ENCODE results near the gene APOLD1.
A peak's percentile ranks its signal among the peaks of the same experiment; 100 is the strongest.

Gene APOLD1

DNA sequence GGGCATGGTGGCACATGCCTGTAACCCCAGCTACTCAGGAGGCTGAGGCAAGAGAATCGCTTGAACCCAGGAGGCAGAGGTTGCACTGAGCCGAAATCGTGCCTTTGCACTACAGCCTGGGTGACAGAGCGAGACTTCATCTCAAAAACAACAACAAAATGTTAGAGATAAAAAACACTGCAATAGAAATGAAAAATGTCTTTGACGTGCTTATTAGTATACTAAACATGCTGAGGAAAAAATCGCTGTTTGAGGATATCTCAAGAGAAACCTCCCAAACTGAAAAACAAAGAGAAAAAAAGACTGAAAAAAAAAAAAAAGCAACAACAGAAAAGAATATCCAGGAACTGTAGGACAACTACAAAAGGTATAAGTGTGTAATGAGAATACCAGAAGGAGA lies 15.2 kb upstream of the APOLD1 start:
- Mint-ChIP-seq H3K4me1 (ENCODE audit: low read depth) (no peaks in the 10 kb centered on the region), H3K27ac (no peak overlapping the region), H3K9me3 (peaks cover 11% of the 10 kb centered on the region), H3K27me3 (no peaks in the 10 kb centered on the region), H3K36me3 (ENCODE audit: low read depth) (no peaks in the 10 kb centered on the region), H3K4me3 (no peak overlapping the region)
- no peak for DNase-seq

DNA sequence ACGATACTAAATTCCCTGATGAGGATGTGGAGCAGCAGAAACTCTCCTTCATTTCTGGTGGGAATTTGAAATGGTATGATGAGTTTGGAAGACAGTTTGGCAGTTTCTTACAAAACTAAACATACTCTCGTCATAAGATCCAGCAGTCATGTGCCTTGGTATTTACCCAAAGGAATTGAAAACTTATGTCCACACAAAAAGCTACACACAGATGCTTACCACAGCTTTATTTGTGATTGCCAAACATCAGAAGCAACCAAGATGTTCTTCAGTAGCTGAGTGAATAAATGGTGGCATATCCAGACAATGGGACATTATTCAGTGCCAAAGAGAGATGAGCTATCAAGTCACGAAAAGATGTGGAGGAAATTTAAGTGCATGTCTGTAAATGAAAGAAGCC lies 10.7 kb upstream of the APOLD1 start:
- H3K36me3 Mint-ChIP-seq (ENCODE audit: low read depth): no peaks in the 10 kb centered on the region
- peaks cover 10% of the 10 kb centered on the region for H3K9me3 Mint-ChIP-seq
- no peak for DNase-seq
- no peak overlapping the region for H3K27ac Mint-ChIP-seq
- H3K27me3 Mint-ChIP-seq: no peaks in the 10 kb centered on the region
- no peak overlapping the region for H3K4me3 Mint-ChIP-seq
- no peaks in the 10 kb centered on the region for H3K4me1 Mint-ChIP-seq (ENCODE audit: low read depth)

DNA sequence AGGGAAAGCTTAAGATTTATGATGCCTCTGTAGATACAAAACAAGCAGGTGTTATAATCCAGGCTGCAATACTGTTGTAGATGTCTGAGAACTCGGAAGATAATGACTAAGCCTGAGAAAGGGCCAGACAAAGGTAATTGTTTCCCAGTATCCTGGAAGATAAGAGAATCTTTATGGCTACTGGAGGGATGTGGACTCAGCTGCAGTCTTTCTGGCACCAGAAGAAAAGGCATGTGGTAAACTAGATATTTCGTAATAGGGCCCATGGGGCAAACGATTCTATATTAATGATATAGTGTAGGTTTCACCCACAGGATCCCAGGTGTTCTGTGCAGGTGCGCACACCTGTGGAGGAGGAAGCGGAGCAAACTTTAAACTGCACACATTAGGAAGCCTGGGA lies 9.2 kb upstream of the APOLD1 start:
- Mint-ChIP-seq H3K36me3 (ENCODE audit: low read depth) (no peaks in the 10 kb centered on the region), H3K4me3 (no peak overlapping the region), H3K9me3 (peaks cover 5% of the 10 kb centered on the region), H3K27me3 (no peaks in the 10 kb centered on the region), H3K4me1 (ENCODE audit: low read depth) (no peaks in the 10 kb centered on the region), H3K27ac (no peak overlapping the region)
- no peak for DNase-seq

DNA sequence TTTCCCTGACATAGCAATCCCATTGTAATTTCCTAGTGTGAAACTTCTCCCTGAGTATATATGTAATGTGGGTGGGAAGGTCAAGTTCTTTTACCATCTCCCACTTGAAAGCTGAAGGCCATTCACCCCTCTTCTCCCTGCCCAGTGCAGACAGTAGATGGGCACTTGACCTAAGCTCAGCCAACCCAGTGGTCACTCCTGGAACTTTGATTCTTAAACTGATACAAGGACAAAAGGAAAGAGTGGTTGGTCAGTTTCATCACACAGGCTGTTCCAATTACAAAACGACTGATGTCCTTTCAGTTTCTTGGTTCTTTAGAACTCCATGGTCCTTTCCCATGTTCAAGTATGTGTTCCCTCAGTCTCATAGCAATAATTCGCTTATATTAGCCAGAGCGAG lies 8.4 kb upstream of the APOLD1 start:
- H3K27ac Mint-ChIP-seq: no peak overlapping the region
- H3K9me3 Mint-ChIP-seq: peaks cover 5% of the 10 kb centered on the region
- H3K4me1 Mint-ChIP-seq (ENCODE audit: low read depth): no peaks in the 10 kb centered on the region

DNA sequence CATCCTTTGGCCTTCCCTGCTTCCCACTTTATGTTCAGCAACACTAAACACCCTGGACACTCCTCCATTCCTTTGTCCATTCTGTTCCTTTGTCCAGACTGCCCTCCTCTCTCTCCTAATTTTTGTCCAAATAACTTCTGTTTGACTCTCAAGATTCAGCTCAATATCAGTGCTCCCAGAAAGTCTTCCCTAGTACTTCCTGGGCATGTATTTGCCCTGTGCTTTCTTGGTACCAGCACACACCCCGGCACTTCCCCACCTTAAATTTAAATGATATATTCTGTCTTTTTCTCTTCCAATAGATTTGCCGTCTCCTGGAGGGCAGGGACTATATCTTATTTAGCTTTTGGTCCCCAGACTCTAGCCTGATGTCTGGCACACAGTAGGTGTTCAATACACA lies 6.5 kb upstream of the APOLD1 start:
- Mint-ChIP-seq H3K36me3 (ENCODE audit: low read depth) (no peaks in the 10 kb centered on the region), H3K27me3 (no peaks in the 10 kb centered on the region), H3K27ac (no peak overlapping the region), H3K4me3 (no peak overlapping the region), H3K4me1 (ENCODE audit: low read depth) (no peaks in the 10 kb centered on the region), H3K9me3 (no peaks in the 10 kb centered on the region)
- DNase-seq: no peak

More for the DNA sequence above, 8.4 kb upstream of the APOLD1 start:
- Mint-ChIP-seq H3K4me3 (no peak overlapping the region), H3K27me3 (no peaks in the 10 kb centered on the region), H3K36me3 (ENCODE audit: low read depth) (no peaks in the 10 kb centered on the region)
- no peak for DNase-seq

DNA sequence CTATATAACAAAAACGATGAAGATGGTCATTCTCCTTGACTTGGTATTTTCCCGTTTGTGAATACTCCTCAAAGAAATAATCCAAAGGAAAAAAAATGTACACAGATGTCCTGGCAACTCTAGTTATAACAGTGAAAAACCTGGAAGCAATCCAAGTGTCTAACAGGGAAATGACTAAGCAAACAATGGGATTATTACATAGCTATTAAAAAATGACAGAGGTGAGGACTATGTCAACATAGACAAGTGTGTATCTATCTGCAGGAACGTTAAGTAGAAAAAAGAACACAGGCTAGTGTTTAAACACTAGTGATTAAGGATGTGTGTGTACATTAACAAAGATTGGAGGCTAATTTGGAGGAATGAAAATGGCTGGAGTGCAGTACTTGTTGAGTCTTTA lies 5.9 kb upstream of the APOLD1 start:
- DNase-seq: no peak
- no peak overlapping the region for H3K4me3 Mint-ChIP-seq
- H3K27ac Mint-ChIP-seq: no peak overlapping the region
- no peaks in the 10 kb centered on the region for H3K4me1 Mint-ChIP-seq (ENCODE audit: low read depth)
- H3K9me3 Mint-ChIP-seq: no peaks in the 10 kb centered on the region
- no peaks in the 10 kb centered on the region for H3K27me3 Mint-ChIP-seq
- H3K36me3 Mint-ChIP-seq (ENCODE audit: low read depth): no peaks in the 10 kb centered on the region

DNA sequence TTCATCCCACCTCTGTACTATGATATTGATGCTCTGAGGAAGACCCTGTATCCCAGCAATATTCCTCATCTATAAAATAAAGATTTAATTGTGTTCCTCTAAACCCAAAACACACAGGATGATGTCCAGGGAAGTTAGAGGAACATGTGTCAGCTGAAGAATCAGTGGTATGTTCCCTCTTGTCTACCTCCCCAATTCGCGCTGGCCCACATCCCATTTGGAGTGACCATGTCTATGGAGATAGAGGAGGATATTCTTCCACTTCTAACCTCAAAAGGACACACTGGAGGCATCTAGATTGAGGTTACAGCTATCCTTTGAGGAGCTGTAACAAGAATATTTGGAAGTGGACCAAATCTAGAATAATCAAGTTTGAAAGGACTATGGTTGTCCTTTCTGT lies 1.3 kb upstream of the APOLD1 start:
- Mint-ChIP-seq H3K27ac (no peak overlapping the region), H3K27me3 (no peaks in the 10 kb centered on the region), H3K9me3 (no peaks in the 10 kb centered on the region), H3K4me1 (ENCODE audit: low read depth) (peaks cover 33% of the 10 kb centered on the region), H3K4me3 (no peak overlapping the region), H3K36me3 (ENCODE audit: low read depth) (no peaks in the 10 kb centered on the region)
- DNase-seq: no peak

DNA sequence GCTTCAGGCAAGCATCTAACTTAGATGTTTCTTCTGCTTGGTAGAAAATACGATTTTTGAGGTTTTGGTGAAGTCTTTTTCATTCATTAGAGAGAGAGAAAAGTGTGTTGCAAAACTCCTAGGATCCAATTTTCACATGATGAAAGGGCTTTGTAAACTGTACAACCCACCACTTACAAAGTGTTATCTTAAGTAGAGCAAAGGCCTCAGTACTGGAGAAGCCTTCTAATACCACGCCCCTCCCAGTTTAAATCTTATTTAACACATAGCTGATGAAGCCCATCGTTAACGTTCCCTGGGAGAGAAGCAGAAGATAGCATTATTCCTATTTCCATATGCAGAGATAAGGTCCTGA lies 869 bp downstream of the APOLD1 start:
- no peaks in the 10 kb centered on the region for H3K36me3 Mint-ChIP-seq (ENCODE audit: low read depth)
- no peaks in the 10 kb centered on the region for H3K27me3 Mint-ChIP-seq
- no peak for DNase-seq
- peak overlapping the region; percentile 83 for H3K4me3 Mint-ChIP-seq
- peaks cover 35% of the 10 kb centered on the region for H3K4me1 Mint-ChIP-seq (ENCODE audit: low read depth)
- H3K27ac Mint-ChIP-seq: peak overlapping the region; percentile 85
- no peaks in the 10 kb centered on the region for H3K9me3 Mint-ChIP-seq

DNA sequence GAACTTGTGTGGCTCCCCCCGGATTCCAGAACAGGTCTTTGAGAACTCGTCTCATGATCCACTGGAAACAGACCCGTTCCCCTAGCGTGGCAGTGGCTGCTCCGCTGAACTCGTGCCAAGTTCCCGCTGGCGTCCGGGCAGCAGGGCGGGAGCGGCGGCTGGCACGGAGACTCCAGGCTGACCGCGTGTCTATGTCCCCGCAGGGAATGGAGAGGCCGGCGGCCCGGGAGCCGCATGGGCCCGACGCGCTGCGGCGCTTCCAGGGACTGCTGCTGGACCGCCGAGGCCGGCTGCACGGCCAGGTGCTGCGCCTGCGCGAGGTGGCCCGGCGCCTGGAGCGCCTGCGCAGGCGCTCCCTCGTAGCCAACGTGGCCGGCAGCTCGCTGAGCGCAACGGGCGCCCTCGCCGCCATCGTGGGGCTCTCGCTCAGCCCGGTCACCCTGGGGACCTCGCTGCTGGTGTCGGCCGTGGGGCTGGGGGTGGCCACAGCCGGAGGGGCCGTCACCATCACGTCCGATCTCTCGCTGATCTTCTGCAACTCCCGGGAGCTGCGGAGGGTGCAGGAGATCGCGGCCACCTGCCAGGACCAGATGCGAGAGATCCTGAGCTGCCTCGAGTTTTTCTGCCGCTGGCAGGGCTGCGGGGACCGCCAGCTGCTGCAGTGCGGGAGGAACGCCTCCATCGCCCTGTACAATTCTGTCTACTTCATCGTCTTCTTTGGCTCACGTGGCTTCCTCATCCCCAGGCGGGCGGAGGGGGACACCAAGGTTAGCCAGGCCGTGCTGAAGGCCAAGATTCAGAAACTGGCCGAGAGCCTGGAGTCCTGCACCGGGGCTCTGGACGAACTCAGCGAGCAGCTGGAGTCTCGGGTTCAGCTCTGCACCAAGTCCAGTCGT lies 1.5 kb downstream of the APOLD1 start:
- peak overlapping the region; percentile 83 for H3K4me3 Mint-ChIP-seq

DNA sequence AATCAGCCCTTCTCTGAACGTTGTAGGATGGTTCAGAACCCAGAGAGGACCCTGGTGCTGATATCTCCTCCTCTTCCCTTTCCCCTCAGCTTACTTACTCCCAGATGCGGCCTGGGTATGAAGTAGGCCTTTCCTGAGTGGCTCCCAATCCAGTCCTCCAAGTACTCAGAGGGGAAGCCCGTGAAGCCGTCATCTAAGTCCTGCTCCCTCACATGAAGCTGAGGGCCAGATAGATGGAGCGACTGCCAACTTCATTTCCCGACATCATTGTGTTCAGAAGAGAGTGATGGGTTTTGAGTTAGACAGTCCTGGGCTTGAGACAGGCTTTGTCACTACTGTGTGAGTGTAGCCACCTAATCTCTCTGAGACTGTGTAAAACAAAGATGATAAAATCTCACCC lies 2.7 kb downstream of the APOLD1 start:
- H3K4me3 Mint-ChIP-seq: peak overlapping the region; percentile 83
- H3K36me3 Mint-ChIP-seq (ENCODE audit: low read depth): no peaks in the 10 kb centered on the region
- peaks cover 35% of the 10 kb centered on the region for H3K4me1 Mint-ChIP-seq (ENCODE audit: low read depth)
- H3K9me3 Mint-ChIP-seq: no peaks in the 10 kb centered on the region
- H3K27ac Mint-ChIP-seq: peak overlapping the region; percentile 95
- H3K27me3 Mint-ChIP-seq: no peaks in the 10 kb centered on the region
- peak; percentile 43 for DNase-seq

More for the DNA sequence above, 1.5 kb downstream of the APOLD1 start:
- H3K27me3 Mint-ChIP-seq: no peaks in the 10 kb centered on the region
- H3K27ac Mint-ChIP-seq: peak overlapping the region; percentile 95
- no peaks in the 10 kb centered on the region for H3K9me3 Mint-ChIP-seq
- H3K36me3 Mint-ChIP-seq (ENCODE audit: low read depth): no peaks in the 10 kb centered on the region
- peaks cover 35% of the 10 kb centered on the region for H3K4me1 Mint-ChIP-seq (ENCODE audit: low read depth)
- peak; percentile 86 for DNase-seq

DNA sequence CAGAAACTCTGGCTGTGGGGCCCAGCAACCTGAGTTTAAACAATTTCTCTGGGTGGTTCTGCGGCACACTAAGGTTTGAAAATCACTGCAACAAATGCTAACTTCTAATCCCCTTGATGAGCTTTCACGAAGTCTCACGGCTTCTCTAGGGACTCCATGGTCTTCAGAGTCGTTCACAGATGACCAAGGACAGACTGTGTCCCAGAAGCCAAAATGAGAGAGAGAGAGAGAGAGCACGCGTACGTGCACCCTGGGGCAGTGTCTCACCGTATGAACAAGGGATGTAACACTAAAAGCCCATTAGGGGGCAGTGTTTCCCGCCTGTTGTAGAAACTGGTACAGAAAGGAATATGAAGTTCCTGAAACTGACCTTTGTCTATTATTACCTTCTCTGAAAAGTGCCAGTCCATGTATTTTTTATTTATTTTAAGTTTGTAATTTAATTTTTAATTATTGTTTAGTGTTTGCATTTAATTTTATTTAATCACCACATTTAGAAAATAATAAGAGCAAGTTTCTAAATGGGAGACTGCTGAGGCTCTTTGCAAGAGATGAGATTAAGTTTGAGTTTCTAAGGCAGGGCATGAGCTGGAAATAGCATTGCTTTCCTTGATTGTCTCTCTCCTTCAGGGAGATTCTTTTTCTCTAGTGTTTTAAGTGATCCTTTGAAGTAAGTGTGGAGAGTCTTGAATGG lies 3.4 kb downstream of the APOLD1 start:
- no peaks in the 10 kb centered on the region for H3K36me3 Mint-ChIP-seq (ENCODE audit: low read depth)

DNA sequence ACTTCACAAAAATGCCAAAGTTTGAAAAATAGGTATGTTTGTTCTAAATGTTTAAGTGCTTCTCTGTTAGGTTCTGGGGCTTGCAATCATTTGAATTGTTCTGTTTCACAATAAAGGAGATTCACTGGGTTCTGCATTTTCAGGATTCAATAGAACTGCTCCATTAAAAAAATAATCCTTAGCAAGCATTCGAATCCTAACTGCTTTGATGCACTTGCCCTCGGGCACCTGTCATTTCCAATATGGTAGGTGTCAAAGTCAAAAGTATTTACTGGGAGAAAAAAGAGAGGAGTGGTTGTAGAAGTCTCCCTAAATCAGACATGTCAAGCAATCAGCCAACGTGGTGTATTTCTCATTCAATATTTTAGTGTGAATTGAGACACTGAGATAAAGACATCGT lies 5.5 kb downstream of the APOLD1 start:
- Mint-ChIP-seq H3K4me1 (ENCODE audit: low read depth) (peaks cover 26% of the 10 kb centered on the region), H3K27me3 (no peaks in the 10 kb centered on the region), H3K36me3 (ENCODE audit: low read depth) (no peaks in the 10 kb centered on the region), H3K27ac (no peak overlapping the region), H3K9me3 (no peaks in the 10 kb centered on the region), H3K4me3 (no peak overlapping the region)
- no peak for DNase-seq

More for the DNA sequence above, 3.4 kb downstream of the APOLD1 start:
- peak overlapping the region; percentile 83 for H3K4me3 Mint-ChIP-seq
- H3K9me3 Mint-ChIP-seq: no peaks in the 10 kb centered on the region
- H3K4me1 Mint-ChIP-seq (ENCODE audit: low read depth): peaks cover 35% of the 10 kb centered on the region
- H3K27ac Mint-ChIP-seq: peak overlapping the region; percentile 95
- H3K27me3 Mint-ChIP-seq: no peaks in the 10 kb centered on the region
- peak; percentile 57 for DNase-seq

DNA sequence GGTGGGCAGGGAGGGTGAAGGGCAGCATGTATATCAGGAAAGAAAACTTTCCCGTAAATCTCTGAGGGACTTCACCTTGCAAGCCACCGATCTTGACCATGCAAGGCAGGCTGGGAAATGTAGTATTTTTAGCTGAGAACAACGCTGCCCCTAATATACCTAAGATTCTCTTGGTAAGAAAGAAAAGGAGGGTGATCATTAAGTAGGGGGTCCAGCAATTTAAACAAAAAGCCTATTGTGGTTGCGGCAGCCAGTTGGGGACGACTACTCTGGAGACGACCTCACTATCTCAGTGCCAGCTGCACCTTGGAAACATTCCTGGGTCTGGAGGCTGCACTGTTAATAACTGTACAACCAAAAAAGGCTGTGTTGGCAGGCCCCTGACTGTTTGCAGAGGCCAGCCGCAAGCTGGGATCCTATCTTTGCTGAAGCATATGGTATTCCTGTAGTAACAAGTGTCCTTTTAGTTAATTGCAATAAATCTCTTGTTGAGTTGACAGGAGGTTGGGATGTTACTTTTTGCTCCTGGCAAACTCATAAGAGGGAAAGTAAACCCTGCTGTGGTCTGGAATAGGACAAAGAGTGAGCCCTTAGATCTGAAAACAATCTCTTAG lies 6.4 kb downstream of the APOLD1 start:
- DNase-seq: no peak
- no peak overlapping the region for H3K27ac Mint-ChIP-seq
- H3K9me3 Mint-ChIP-seq: no peaks in the 10 kb centered on the region
- H3K4me1 Mint-ChIP-seq (ENCODE audit: low read depth): peaks cover 19% of the 10 kb centered on the region
- H3K36me3 Mint-ChIP-seq (ENCODE audit: low read depth): no peaks in the 10 kb centered on the region
- no peak overlapping the region for H3K4me3 Mint-ChIP-seq
- H3K27me3 Mint-ChIP-seq: no peaks in the 10 kb centered on the region

DNA sequence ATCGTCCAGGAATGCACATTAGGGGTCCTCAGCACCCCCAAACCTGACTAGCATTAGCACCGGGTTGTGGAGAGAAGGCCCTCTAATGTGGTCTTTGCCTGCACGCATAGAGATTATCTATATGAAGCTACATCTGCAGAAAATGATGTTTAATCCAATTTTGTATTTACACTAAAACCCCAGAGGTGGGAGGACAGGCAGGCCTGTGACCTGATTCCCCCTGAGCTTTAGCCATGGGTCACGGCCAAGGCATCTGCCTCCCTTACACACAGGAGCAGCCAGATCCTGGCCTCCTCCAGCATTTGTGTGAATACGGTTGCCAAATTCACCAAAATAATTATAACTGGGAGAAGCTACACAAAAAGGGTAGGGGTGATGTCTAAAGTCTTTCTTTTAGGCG lies 7.0 kb downstream of the APOLD1 start:
- Mint-ChIP-seq H3K4me1 (ENCODE audit: low read depth) (peaks cover 16% of the 10 kb centered on the region), H3K9me3 (no peaks in the 10 kb centered on the region), H3K4me3 (no peak overlapping the region), H3K27ac (no peak overlapping the region), H3K27me3 (no peaks in the 10 kb centered on the region), H3K36me3 (ENCODE audit: low read depth) (no peaks in the 10 kb centered on the region)
- no peak for DNase-seq

DNA sequence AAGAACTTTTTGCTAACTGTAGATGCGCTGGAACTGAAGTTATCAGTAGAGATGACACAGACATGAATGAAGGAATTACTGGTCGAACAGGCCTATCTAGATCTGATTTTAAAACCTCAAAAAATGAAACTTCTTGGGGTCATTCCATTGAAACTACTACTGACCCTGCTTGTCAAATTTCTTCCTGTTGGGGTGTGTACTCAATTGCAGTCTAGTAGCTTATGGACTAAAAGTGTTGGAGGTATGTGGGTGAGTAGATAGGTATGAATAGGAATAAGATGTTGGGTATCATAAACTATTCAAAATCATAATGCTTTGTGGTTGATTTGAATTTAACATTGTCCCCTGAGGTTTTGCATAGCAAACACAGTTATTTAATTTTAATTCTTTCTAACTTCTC lies 9.2 kb downstream of the APOLD1 start:
- H3K4me1 Mint-ChIP-seq (ENCODE audit: low read depth): no peaks in the 10 kb centered on the region
- H3K27ac Mint-ChIP-seq: no peak overlapping the region
- DNase-seq: no peak
- H3K9me3 Mint-ChIP-seq: no peaks in the 10 kb centered on the region
- no peak overlapping the region for H3K4me3 Mint-ChIP-seq
- no peaks in the 10 kb centered on the region for H3K36me3 Mint-ChIP-seq (ENCODE audit: low read depth)
- H3K27me3 Mint-ChIP-seq: no peaks in the 10 kb centered on the region
